ENCODE results near the gene CRBN. TPM values are rescaled to one million over a fixed set of nuclear protein-coding genes. Genes with fewer than 3 reads are reported as not detected.

Gene CRBN
- total RNA-seq, 6 donors from 2014 or later, result 35.3 to 98.5 (median 53.0) TPM

- Histone ChIP-seq H3K4me1 (peaks cover 0 to 6% (median 0%) of the 10 kb centered on the region in 4 donors), H3K36me3 (peaks cover 18 to 96% (median 50%) of the 10 kb centered on the region in 4 donors), H3K27ac (peak overlapping the region in 2 of 4 donors; percentile 39 to 44), H3K27me3 (no peaks in the 10 kb centered on the region), H3K4me3 (no peak overlapping the region), H3K9me3 (no peaks in the 10 kb centered on the region)
- ATAC-seq (ENCODE audit: low FRiP score in 2 of 2) (no peak), DNase-seq (no peak)
- TF ChIP-seq EP300 (IDR thresholded peaks at IDR 0.05), result no peak
- TF ChIP-seq POLR2A (IDR thresholded peaks at IDR 0.05), result no peak
- no peak for TF ChIP-seq CTCF (IDR thresholded peaks at IDR 0.05)
- TF ChIP-seq POLR2AphosphoS5 (IDR thresholded peaks at IDR 0.05), result no peak
- 73 to 79% methylated on average over 1 of the region's 1 CpG for WGBS, 2 donors
Observed at GRCh38 chr3:3149560-3149959, 29.9 kb downstream of the CRBN start.

GRCh38 chr3:3145831-3146230 is 33.7 kb downstream of the CRBN start:
- peaks cover 20 to 96% (median 51%) of the 10 kb centered on the region in 4 donors for H3K36me3 ChIP-seq

GRCh38 chr3:3141939-3142338 is 37.6 kb downstream of the CRBN start:
- Histone ChIP-seq H3K9me3 (no peaks in the 10 kb centered on the region), H3K4me1 (no peaks in the 10 kb centered on the region), H3K27me3 (no peaks in the 10 kb centered on the region), H3K27ac (no peak overlapping the region), H3K4me3 (no peak overlapping the region), H3K36me3 (peaks cover 20 to 98% (median 48%) of the 10 kb centered on the region in 4 donors)
- DNase-seq, result no peak
- ATAC-seq (ENCODE audit: low FRiP score in 2 of 2), result no peak
- TF ChIP-seq POLR2AphosphoS5 (IDR thresholded peaks at IDR 0.05) (no peak), EP300 (IDR thresholded peaks at IDR 0.05) (no peak), POLR2A (IDR thresholded peaks at IDR 0.05) (no peak), CTCF (IDR thresholded peaks at IDR 0.05) (no peak)

More at GRCh38 chr3:3145831-3146230, 33.7 kb downstream of the CRBN start:
- WGBS, 2 donors, result 80 to 85% methylated on average over 8 of the region's 8 CpGs
- H3K4me3 ChIP-seq, result no peak overlapping the region
- DNase-seq (no peak), ATAC-seq (ENCODE audit: low FRiP score in 2 of 2) (no peak)
- no peaks in the 10 kb centered on the region for H3K27me3 ChIP-seq
- TF ChIP-seq EP300 (IDR thresholded peaks at IDR 0.05) (no peak), POLR2AphosphoS5 (IDR thresholded peaks at IDR 0.05) (no peak), POLR2A (IDR thresholded peaks at IDR 0.05) (no peak)
- H3K27ac ChIP-seq, result no peak overlapping the region
- no peaks in the 10 kb centered on the region for H3K9me3 ChIP-seq
- peaks cover 0 to 6% (median 0%) of the 10 kb centered on the region in 4 donors for H3K4me1 ChIP-seq

GRCh38 chr3:3137526-3137925 is 42.0 kb downstream of the CRBN start:
- Histone ChIP-seq H3K9me3 (no peaks in the 10 kb centered on the region), H3K36me3 (peaks cover 9 to 63% (median 35%) of the 10 kb centered on the region in 4 donors), H3K27me3 (no peaks in the 10 kb centered on the region), H3K4me1 (peaks cover 0 to 3% (median 0%) of the 10 kb centered on the region in 4 donors), H3K27ac (no peak overlapping the region), H3K4me3 (no peak overlapping the region)
- ATAC-seq (ENCODE audit: low FRiP score in 2 of 2) (no peak), DNase-seq (no peak)
- WGBS, 2 donors, result 89 to 94% methylated on average over 6 of the region's 6 CpGs
- no peak for TF ChIP-seq CTCF (IDR thresholded peaks at IDR 0.05)

- 97% methylated on average over 4 of the region's 4 CpGs for WGBS, 2 donors
- TF ChIP-seq POLR2A (IDR thresholded peaks at IDR 0.05) (no peak), POLR2AphosphoS5 (IDR thresholded peaks at IDR 0.05) (no peak), CTCF (IDR thresholded peaks at IDR 0.05) (no peak)
- no peak for ATAC-seq (ENCODE audit: low FRiP score in 2 of 2)
- H3K27ac ChIP-seq, result no peak overlapping the region
- H3K36me3 ChIP-seq, result peaks cover 7 to 52% (median 29%) of the 10 kb centered on the region in 4 donors
- no peaks in the 10 kb centered on the region for H3K27me3 ChIP-seq
- H3K4me3 ChIP-seq, result no peak overlapping the region
- H3K4me1 ChIP-seq, result peaks cover 0 to 3% (median 0%) of the 10 kb centered on the region in 4 donors
- H3K9me3 ChIP-seq, result no peaks in the 10 kb centered on the region
- no peak for DNase-seq
Observed at GRCh38 chr3:3134750-3135448, 44.6 kb downstream of the CRBN start.
